SK-N-SH treated with all-trans-retinoic acid at 6 μM for 48 hours (cell line): ENCODE data around the gene CEP250.

Source experiments
- CSDC2 ChIP-seq: fragments of 250-450 bp; sonication (Bioruptor Pico); IDR thresholded peaks from 2 replicates; pipeline ENCODE4 v1.5.0; 2020; ENCODE audit warnings: mild to moderate bottlenecking, moderate library complexity
- ISL1 ChIP-seq: fragments of 250-450 bp; sonication (Bioruptor Pico); IDR thresholded peaks from 2 replicates; pipeline ENCODE4 v2.1.2; 2022; ENCODE audit warnings: mild to moderate bottlenecking, moderate library complexity
- ZFP3 ChIP-seq: fragments of 250-450 bp; sonication (Bioruptor Pico); IDR thresholded peaks from 2 replicates; pipeline ENCODE4 v1.5.0; 2020; ENCODE audit warnings: mild to moderate bottlenecking, moderate library complexity
- TF ChIP-seq, protein P1 (sequence below): fragments of 250-450 bp; sonication (Bioruptor Pico); IDR thresholded peaks from 2 replicates; pipeline ENCODE4 v1.8.0; 2020; ENCODE audit warnings: mild to moderate bottlenecking, moderate library complexity, borderline replicate concordance

DNA sequence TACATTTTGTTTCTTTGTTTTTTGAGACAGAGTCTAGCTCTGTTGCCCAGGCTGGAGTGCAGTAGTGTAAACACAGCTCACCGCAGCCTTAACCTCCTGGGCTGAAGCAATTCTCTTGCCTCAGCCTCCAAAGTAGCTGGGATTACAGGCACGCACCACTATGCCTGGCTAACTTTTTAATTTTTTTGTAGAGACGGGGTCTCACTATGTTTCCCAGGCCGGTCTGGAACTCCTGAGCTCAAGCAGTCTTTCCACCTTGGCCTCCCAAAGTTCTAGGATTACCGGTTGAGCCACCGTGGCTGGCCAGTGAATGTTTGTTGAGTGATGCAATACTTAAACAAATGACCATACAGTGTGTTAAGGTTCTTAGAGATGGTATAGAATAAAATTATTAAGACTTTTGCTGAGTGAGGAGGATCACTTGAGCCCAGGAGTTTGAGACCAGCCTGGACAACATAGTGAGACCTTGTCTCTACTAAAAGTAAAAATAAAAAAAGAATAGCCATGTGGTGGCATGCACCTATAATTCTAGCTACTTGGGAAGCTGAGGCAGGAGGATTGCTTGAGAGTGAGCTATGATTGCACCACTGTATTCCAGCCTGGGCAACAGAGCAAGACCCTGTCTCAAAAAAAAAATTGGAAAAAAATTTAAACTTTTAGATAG, 13.4 kb downstream of the CEP250 start:
- TF ChIP-seq ZFP3 (CRISPR knock-in tag) (no peak), CSDC2 (CRISPR knock-in tag) (no peak), ISL1 (CRISPR knock-in tag) (no peak)
- TF ChIP-seq, protein P1, sequence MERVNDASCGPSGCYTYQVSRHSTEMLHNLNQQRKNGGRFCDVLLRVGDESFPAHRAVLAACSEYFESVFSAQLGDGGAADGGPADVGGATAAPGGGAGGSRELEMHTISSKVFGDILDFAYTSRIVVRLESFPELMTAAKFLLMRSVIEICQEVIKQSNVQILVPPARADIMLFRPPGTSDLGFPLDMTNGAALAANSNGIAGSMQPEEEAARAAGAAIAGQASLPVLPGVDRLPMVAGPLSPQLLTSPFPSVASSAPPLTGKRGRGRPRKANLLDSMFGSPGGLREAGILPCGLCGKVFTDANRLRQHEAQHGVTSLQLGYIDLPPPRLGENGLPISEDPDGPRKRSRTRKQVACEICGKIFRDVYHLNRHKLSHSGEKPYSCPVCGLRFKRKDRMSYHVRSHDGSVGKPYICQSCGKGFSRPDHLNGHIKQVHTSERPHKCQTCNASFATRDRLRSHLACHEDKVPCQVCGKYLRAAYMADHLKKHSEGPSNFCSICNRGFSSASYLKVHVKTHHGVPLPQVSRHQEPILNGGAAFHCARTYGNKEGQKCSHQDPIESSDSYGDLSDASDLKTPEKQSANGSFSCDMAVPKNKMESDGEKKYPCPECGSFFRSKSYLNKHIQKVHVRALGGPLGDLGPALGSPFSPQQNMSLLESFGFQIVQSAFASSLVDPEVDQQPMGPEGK (CRISPR knock-in tag): no peak
